Astrocyte (in vitro differentiated cells and primary cell): ENCODE results near the gene ZNF22.

Experiments
- CTCF ChIP-seq: IDR thresholded peaks from 2 replicates; pipeline ENCODE4 v1.5.1; 2011; ENCODE audit warnings: low read depth, mild to moderate bottlenecking, inconsistent platforms, low read length, moderate library complexity; ENCODE audit not compliant: insufficient read depth
- EZH2 ChIP-seq: IDR thresholded peaks from 2 replicates; pipeline ENCODE4 v1.6.1; 2012; ENCODE audit warnings: mild to moderate bottlenecking, low read length, inconsistent platforms; ENCODE audit not compliant: insufficient read depth

- TF ChIP-seq CTCF (no peak), EZH2 (no peak)
Measured at GRCh38 chr10:44977287-44978212, 23.2 kb upstream of the ZNF22 start.
